Measurements from ENCODE around the gene CFAP46. TPM values are rescaled to one million over a fixed set of nuclear protein-coding genes. Genes with fewer than 3 reads are reported as not detected.

The CFAP46 gene
- total RNA-seq, 4 donors from 2014 or later, result under 0.01 to 1.3 (median 0.28) TPM

- no peak for DNase-seq (ENCODE audit: extremely low spot score)
- WGBS, result 96% methylated on average over 31 of the region's 42 CpGs
- TF ChIP-seq EP300 (IDR thresholded peaks at IDR 0.05) (no peak), POLR2A (IDR thresholded peaks at IDR 0.05; ENCODE audit: low read depth) (no peak), POLR2AphosphoS5 (IDR thresholded peaks at IDR 0.05) (no peak), CTCF (IDR thresholded peaks at IDR 0.05) (no peak)
- H3K27me3 ChIP-seq, result peaks cover 0 to 22% (median 0%) of the 10 kb centered on the region in 4 donors
- no peaks in the 10 kb centered on the region for H3K9me3 ChIP-seq
- intact Hi-C loops (cut with DNase I), result no loop called here
- no peak overlapping the region for H3K4me3 ChIP-seq
- no peaks in the 10 kb centered on the region for H3K36me3 ChIP-seq
- no peak overlapping the region for H3K27ac ChIP-seq (replicated peaks in 1 of 4)
- H3K4me1 ChIP-seq, result no peaks in the 10 kb centered on the region
Observed at GRCh38 chr10:132983252-132984007, 41.1 kb upstream of the CFAP46 start.

GRCh38 chr10:132982301-132982989, 40.1 kb upstream of the CFAP46 start:
- Histone ChIP-seq H3K9me3 (no peaks in the 10 kb centered on the region), H3K27me3 (peaks cover 0 to 23% (median 0%) of the 10 kb centered on the region in 4 donors), H3K36me3 (no peaks in the 10 kb centered on the region), H3K4me3 (no peak overlapping the region), H3K27ac (replicated peaks in 1 of 4) (peak overlapping the region in 1 of 4 donors; percentile 22), H3K4me1 (no peaks in the 10 kb centered on the region)
- intact Hi-C loops (cut with DNase I), result no loop called here
- no peak for TF ChIP-seq POLR2A (IDR thresholded peaks at IDR 0.05; ENCODE audit: low read depth)
- no peak for TF ChIP-seq EP300 (IDR thresholded peaks at IDR 0.05)
- no peak for TF ChIP-seq POLR2AphosphoS5 (IDR thresholded peaks at IDR 0.05)
- TF ChIP-seq CTCF (IDR thresholded peaks at IDR 0.05), result no peak
- WGBS, result 84% methylated on average over 16 of the region's 36 CpGs
- no peak for DNase-seq (ENCODE audit: extremely low spot score)

- intact Hi-C loops (cut with DNase I), result no loop called here
- TF ChIP-seq CTCF (IDR thresholded peaks at IDR 0.05), result no peak
- TF ChIP-seq POLR2A (IDR thresholded peaks at IDR 0.05; ENCODE audit: low read depth), result no peak
- no peak for TF ChIP-seq POLR2AphosphoS5 (IDR thresholded peaks at IDR 0.05)
- TF ChIP-seq EP300 (IDR thresholded peaks at IDR 0.05), result no peak
- no peak for DNase-seq (ENCODE audit: extremely low spot score)
Observed at GRCh38 chr10:132981746-132982145, 39.4 kb upstream of the CFAP46 start.

GRCh38 chr10:132981173-132981555, 38.8 kb upstream of the CFAP46 start:
- intact Hi-C loops (cut with DNase I), result no loop called here
- Histone ChIP-seq H3K27ac (replicated peaks in 1 of 4) (no peak overlapping the region), H3K27me3 (peaks cover 0 to 23% (median 0%) of the 10 kb centered on the region in 4 donors), H3K36me3 (no peaks in the 10 kb centered on the region), H3K4me3 (no peak overlapping the region), H3K9me3 (no peaks in the 10 kb centered on the region), H3K4me1 (no peaks in the 10 kb centered on the region)
- WGBS, result 67% methylated on average over 12 of the region's 17 CpGs
- no peak for DNase-seq (ENCODE audit: extremely low spot score)
- TF ChIP-seq POLR2A (IDR thresholded peaks at IDR 0.05; ENCODE audit: low read depth) (no peak), CTCF (IDR thresholded peaks at IDR 0.05) (no peak), POLR2AphosphoS5 (IDR thresholded peaks at IDR 0.05) (no peak), EP300 (IDR thresholded peaks at IDR 0.05) (no peak)

More at GRCh38 chr10:132981746-132982145, 39.4 kb upstream of the CFAP46 start:
- H3K4me3 ChIP-seq, result no peak overlapping the region
- no peaks in the 10 kb centered on the region for H3K36me3 ChIP-seq
- WGBS, result 88% methylated on average over 16 of the region's 21 CpGs
- H3K27me3 ChIP-seq, result peaks cover 0 to 29% (median 0%) of the 10 kb centered on the region in 4 donors
- H3K27ac ChIP-seq (replicated peaks in 1 of 4), result peak overlapping the region in 1 of 4 donors; percentile 18
- H3K4me1 ChIP-seq, result no peaks in the 10 kb centered on the region
- no peaks in the 10 kb centered on the region for H3K9me3 ChIP-seq
